Stimulated activated effector memory CD8-positive, alpha-beta T cell treated with anti-CD3 and anti-CD28 coated beads, Interleukin-12 subunit alpha, Interleukin-12 subunit beta, amount 100 ng/mL, for 72 hours (primary cell): ENCODE results near the gene HIF1A.
"Not testable (repeated sequence)": the region's sequence is repeated elsewhere in the genome, so short reads cannot be mapped to it uniquely, and the experiment has no call there.

Source experiments
- ATAC-seq: fragments of 150-1000 bp; cut with Tn5 transposase; 2 replicates; pipeline ENCODE4 v1.10.0; 2021
- DNase-seq, 2 donors: peaks; one replicate each; pipeline ENCODE4 v3.0.0; 2021 to 2022; ENCODE audit warnings: low spot score in 2 of 2
- H3K27ac Mint-ChIP-seq: one replicate; pipeline ENCODE4 v1.8.0; 2022; ENCODE audit warnings: mild to moderate bottlenecking, mixed read lengths
- H3K36me3 Mint-ChIP-seq: one replicate; pipeline ENCODE4 v1.8.0; 2022; ENCODE audit warnings: mild to moderate bottlenecking, mixed read lengths
- H3K4me1 Mint-ChIP-seq: one replicate; pipeline ENCODE4 v1.8.0; 2022; ENCODE audit warnings: mixed read lengths
- H3K4me3 Mint-ChIP-seq: one replicate; pipeline ENCODE4 v1.8.0; 2022; ENCODE audit warnings: mild to moderate bottlenecking, mixed read lengths
- H3K9me3 Mint-ChIP-seq: one replicate; pipeline ENCODE4 v1.8.0; 2022; ENCODE audit warnings: mixed read lengths

HIF1A gene

GRCh38 chr14:61744238-61744637, 48.9 kb downstream of the HIF1A start:
- Mint-ChIP-seq H3K27ac (no peak overlapping the region), H3K36me3 (peaks cover 100% of the 10 kb centered on the region), H3K4me1 (no peaks in the 10 kb centered on the region), H3K4me3 (no peak overlapping the region), H3K9me3 (no peaks in the 10 kb centered on the region)
- ATAC-seq (no peak), DNase-seq (no peak)

GRCh38 chr14:61746346-61746745, 51.0 kb downstream of the HIF1A start:
- peaks cover 100% of the 10 kb centered on the region for H3K36me3 Mint-ChIP-seq

GRCh38 chr14:61746881-61747280, 51.6 kb downstream of the HIF1A start:
- Mint-ChIP-seq H3K4me1 (peaks cover 13% of the 10 kb centered on the region), H3K27ac (peak overlapping the region; percentile 17), H3K9me3 (no peaks in the 10 kb centered on the region), H3K36me3 (peaks cover 100% of the 10 kb centered on the region), H3K4me3 (peak overlapping the region; percentile 88)
- ATAC-seq: no peak
- DNase-seq: no peak

More at GRCh38 chr14:61746346-61746745, 51.0 kb downstream of the HIF1A start:
- peak overlapping the region; percentile 17 for H3K27ac Mint-ChIP-seq
- H3K4me3 Mint-ChIP-seq: peak overlapping the region; percentile 88
- not testable (repeated sequence) for H3K4me1 Mint-ChIP-seq, DNase-seq, H3K9me3 Mint-ChIP-seq, ATAC-seq

GRCh38 chr14:61747342-61747741, 52.0 kb downstream of the HIF1A start:
- no peaks in the 10 kb centered on the region for H3K9me3 Mint-ChIP-seq
- peak overlapping the region; percentile 17 for H3K27ac Mint-ChIP-seq
- ATAC-seq (no peak), DNase-seq (no peak)
- H3K4me1 Mint-ChIP-seq: peaks cover 14% of the 10 kb centered on the region
- peak overlapping the region; percentile 88 for H3K4me3 Mint-ChIP-seq
- H3K36me3 Mint-ChIP-seq: peaks cover 100% of the 10 kb centered on the region

GRCh38 chr14:61749264-61749663, 54.0 kb downstream of the HIF1A start:
- peak overlapping the region; percentile 96 for H3K27ac Mint-ChIP-seq
- peak overlapping the region; percentile 88 for H3K4me3 Mint-ChIP-seq
- H3K9me3 Mint-ChIP-seq: no peaks in the 10 kb centered on the region
- DNase-seq (no peak), ATAC-seq (no peak)
- peaks cover 91% of the 10 kb centered on the region for H3K36me3 Mint-ChIP-seq
- peaks cover 25% of the 10 kb centered on the region for H3K4me1 Mint-ChIP-seq

- peak overlapping the region; percentile 96 for H3K27ac Mint-ChIP-seq
- no peaks in the 10 kb centered on the region for H3K9me3 Mint-ChIP-seq
- DNase-seq: no peak
- ATAC-seq: no peak
- H3K36me3 Mint-ChIP-seq: peaks cover 85% of the 10 kb centered on the region
- H3K4me3 Mint-ChIP-seq: peak overlapping the region; percentile 88
- H3K4me1 Mint-ChIP-seq: peaks cover 25% of the 10 kb centered on the region
These were observed 54.6 kb downstream of the HIF1A start for GRCh38 chr14:61749867-61750266.

- Mint-ChIP-seq H3K36me3 (peaks cover 75% of the 10 kb centered on the region), H3K27ac (peak overlapping the region; percentile 96), H3K9me3 (no peaks in the 10 kb centered on the region), H3K4me1 (peaks cover 25% of the 10 kb centered on the region), H3K4me3 (peak overlapping the region; percentile 88)
- ATAC-seq: peak; percentile 97
- DNase-seq: peak; percentile 75 to 83
These were observed 55.6 kb downstream of the HIF1A start for GRCh38 chr14:61750708-61751474.

- H3K4me1 Mint-ChIP-seq: peaks cover 25% of the 10 kb centered on the region
- peak overlapping the region; percentile 88 for H3K4me3 Mint-ChIP-seq
- no peaks in the 10 kb centered on the region for H3K9me3 Mint-ChIP-seq
- ATAC-seq: no peak
- peaks cover 74% of the 10 kb centered on the region for H3K36me3 Mint-ChIP-seq
- no peak for DNase-seq
- H3K27ac Mint-ChIP-seq: peak overlapping the region; percentile 96
These were observed 56.2 kb downstream of the HIF1A start for GRCh38 chr14:61751475-61751989.

- Mint-ChIP-seq H3K27ac (no peak overlapping the region), H3K9me3 (no peaks in the 10 kb centered on the region), H3K4me1 (peaks cover 25% of the 10 kb centered on the region), H3K4me3 (peak overlapping the region; percentile 88), H3K36me3 (peaks cover 65% of the 10 kb centered on the region)
- no peak for ATAC-seq
- no peak for DNase-seq
These were observed 57.3 kb downstream of the HIF1A start for GRCh38 chr14:61752626-61753025.

- Mint-ChIP-seq H3K4me1 (peaks cover 25% of the 10 kb centered on the region), H3K36me3 (peaks cover 55% of the 10 kb centered on the region), H3K27ac (peak overlapping the region; percentile 33), H3K4me3 (no peak overlapping the region), H3K9me3 (no peaks in the 10 kb centered on the region)
- DNase-seq (no peak), ATAC-seq (no peak)
These were observed 58.3 kb downstream of the HIF1A start for GRCh38 chr14:61753631-61754030.

- Mint-ChIP-seq H3K36me3 (peaks cover 44% of the 10 kb centered on the region), H3K4me3 (no peak overlapping the region), H3K4me1 (peaks cover 25% of the 10 kb centered on the region), H3K9me3 (no peaks in the 10 kb centered on the region), H3K27ac (peak overlapping the region; percentile 5)
- ATAC-seq: no peak
- DNase-seq: no peak
These were observed 59.5 kb downstream of the HIF1A start for GRCh38 chr14:61754627-61755381.

- DNase-seq, H3K4me3 Mint-ChIP-seq, ATAC-seq, H3K9me3 Mint-ChIP-seq: not testable (repeated sequence)
- H3K4me1 Mint-ChIP-seq: peaks cover 25% of the 10 kb centered on the region
- peaks cover 38% of the 10 kb centered on the region for H3K36me3 Mint-ChIP-seq
- peak overlapping the region; percentile 5 for H3K27ac Mint-ChIP-seq
These were observed 60.0 kb downstream of the HIF1A start for GRCh38 chr14:61755382-61755742.

- peak overlapping the region; percentile 5 for H3K27ac Mint-ChIP-seq
- H3K4me1 Mint-ChIP-seq: peaks cover 19% of the 10 kb centered on the region
- ATAC-seq: no peak
These were observed 60.8 kb downstream of the HIF1A start for GRCh38 chr14:61756135-61756534.

GRCh38 chr14:61759878-61760277, 64.6 kb downstream of the HIF1A start:
- H3K4me3 Mint-ChIP-seq: no peak overlapping the region
- peaks cover 31% of the 10 kb centered on the region for H3K36me3 Mint-ChIP-seq
- H3K9me3 Mint-ChIP-seq: no peaks in the 10 kb centered on the region
- no peak overlapping the region for H3K27ac Mint-ChIP-seq
- DNase-seq (no peak), ATAC-seq (no peak)
- peaks cover 22% of the 10 kb centered on the region for H3K4me1 Mint-ChIP-seq

More at GRCh38 chr14:61756135-61756534, 60.8 kb downstream of the HIF1A start:
- Mint-ChIP-seq H3K36me3 (peaks cover 30% of the 10 kb centered on the region), H3K9me3 (no peaks in the 10 kb centered on the region), H3K4me3 (no peak overlapping the region)
- no peak for DNase-seq

GRCh38 chr14:61761557-61761956, 66.2 kb downstream of the HIF1A start:
- ATAC-seq: peak; percentile 2
- no peak for DNase-seq
- Mint-ChIP-seq H3K4me3 (peak overlapping the region; percentile 98), H3K4me1 (peaks cover 32% of the 10 kb centered on the region), H3K27ac (peak overlapping the region; percentile 92), H3K9me3 (no peaks in the 10 kb centered on the region), H3K36me3 (peaks cover 29% of the 10 kb centered on the region)
